Spinal cord (tissue), 10 donors: ENCODE data around the gene FAM186B. TPM values are rescaled to one million over a fixed set of nuclear protein-coding genes. Genes with fewer than 3 reads are reported as not detected.
"Not testable (repeated sequence)": the region's sequence is repeated elsewhere in the genome, so short reads cannot be mapped to it uniquely, and the experiment has no call there.

Experiments
- DNase-seq, 6 donors: peaks; one replicate each; pipeline versions ENCODE4 v3.0.0 to v3.0.0-alpha.2; 2013 to 2015; ENCODE audit warnings: low spot score in 6 of 6, low read depth in 4 of 6
- H3K27ac ChIP-seq: one replicate; pipeline ENCODE4 v1.5.1; 2013; ENCODE audit warnings: low read depth, low read length, control low read depth
- H3K27me3 ChIP-seq: one replicate; pipeline ENCODE4 v1.6.1; 2013; ENCODE audit warnings: low read length; ENCODE audit not compliant: control insufficient read depth, insufficient read depth
- H3K36me3 ChIP-seq: one replicate; pipeline ENCODE4 v1.6.1; 2013; ENCODE audit warnings: low read length; ENCODE audit not compliant: control insufficient read depth, insufficient read depth
- H3K4me1 ChIP-seq: one replicate; pipeline ENCODE4 v1.6.1; 2013; ENCODE audit warnings: low read length; ENCODE audit not compliant: control insufficient read depth, insufficient read depth
- H3K4me3 ChIP-seq: one replicate; pipeline ENCODE4 v1.5.1; 2013; ENCODE audit warnings: low read depth, low read length, control low read depth
- H3K9me3 ChIP-seq: one replicate; pipeline ENCODE4 v1.6.1; 2013; ENCODE audit warnings: low read length; ENCODE audit not compliant: control insufficient read depth, insufficient read depth
- WGBS: methylation state at CpG from one replicate; pipeline ENCODE4 v1.1.5; 2013; ENCODE audit warnings: missing lambda C conversion rate; ENCODE audit not compliant: insufficient coverage; 5-methylcytosine and 5-hydroxymethylcytosine counted together
- polyA plus RNA-seq, 2 donors: library from polyadenylated mRNA; unstranded; fragments of 120-200 nt; gene quantifications; one replicate each; pipeline ENCODE4 v1.2.1, GENCODE V29; 2013; ENCODE audit not compliant: insufficient read length in 2 of 2
- total RNA-seq, 2 donors: library from RNA; depleted of rRNA in 1 of 2; stranded (reverse); fragments of 120-200 nt in 1 of 2; fragments of >200 nt in 1 of 2; gene quantifications; one replicate each; pipeline versions ENCODE4 v1.2.3 to v1.2.4, GENCODE V29; 2013 to 2014
- donor health status: healthy.

Gene FAM186B
- total and polyA plus RNA-seq, 4 donors, result 0.10 to 3.4 (median 0.46) TPM

GRCh38 chr12:49610785-49611184 is 5.3 kb upstream of the FAM186B start:
- H3K36me3 ChIP-seq, H3K4me1 ChIP-seq, H3K9me3 ChIP-seq, H3K27ac ChIP-seq, H3K4me3 ChIP-seq, DNase-seq, H3K27me3 ChIP-seq: not testable (repeated sequence)
- WGBS, result 100% methylated on average over 4 of the region's 4 CpGs

DNA sequence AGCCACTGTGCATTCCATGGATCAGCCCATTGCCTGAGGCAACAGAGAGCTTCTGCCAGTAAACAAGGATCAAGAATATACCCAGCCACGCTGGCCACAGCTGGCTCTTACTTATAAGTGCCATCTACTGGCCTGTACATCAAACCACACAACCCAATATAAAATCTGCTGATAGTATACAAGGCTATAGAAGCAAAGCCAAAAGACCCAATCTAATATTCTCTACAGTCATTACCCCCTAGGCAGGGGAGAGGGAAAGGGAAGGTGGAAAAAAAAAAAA is 4.4 kb upstream of the FAM186B start:
- H3K27ac ChIP-seq, result no peak overlapping the region
- H3K9me3 ChIP-seq, result no peaks in the 10 kb centered on the region
- DNase-seq, result no peak
- no peaks in the 10 kb centered on the region for H3K4me1 ChIP-seq
- no peak overlapping the region for H3K4me3 ChIP-seq
- no peaks in the 10 kb centered on the region for H3K27me3 ChIP-seq
- H3K36me3 ChIP-seq, result no peaks in the 10 kb centered on the region
- no CpG with 5 or more reads among the region's 1 CpG for WGBS

DNA sequence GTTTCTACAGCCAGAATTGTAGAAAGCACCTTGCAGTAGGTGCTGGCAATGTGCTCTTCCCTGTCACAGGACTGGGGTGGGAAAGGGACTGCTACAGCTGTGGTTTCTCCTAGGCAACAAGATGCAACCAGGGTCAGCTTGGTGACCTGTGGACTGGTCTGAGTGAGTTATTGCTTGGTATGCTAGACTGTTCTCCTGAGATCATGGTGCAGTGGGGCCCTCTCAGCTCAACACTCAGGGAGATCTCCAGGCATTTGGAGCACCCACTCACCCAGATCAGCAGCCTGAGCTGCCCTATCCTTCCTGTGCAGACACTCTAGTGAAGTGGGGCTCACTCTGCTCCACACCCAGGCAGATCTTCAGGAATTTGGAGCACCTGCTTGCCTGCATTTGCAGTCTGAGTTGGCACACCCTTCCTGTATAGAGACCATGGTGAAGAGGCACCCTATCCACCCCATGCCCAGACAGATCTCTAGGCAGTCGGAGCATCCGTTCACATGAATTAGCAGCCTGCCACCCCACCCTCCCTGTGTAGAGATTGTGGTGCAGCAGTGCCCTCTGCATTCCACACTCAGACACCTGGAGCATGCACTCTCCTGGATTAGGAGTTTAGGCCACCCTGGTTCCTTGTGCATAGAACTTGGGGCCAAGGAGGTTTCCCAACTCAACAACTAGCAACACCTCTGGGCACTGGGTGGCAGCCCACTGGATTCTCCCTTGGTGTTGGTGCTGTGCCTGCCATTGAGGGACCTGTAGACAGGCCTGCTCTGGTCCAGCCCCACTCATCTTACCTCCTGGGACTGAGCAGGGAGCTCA is 3.8 kb upstream of the FAM186B start:
- no peaks in the 10 kb centered on the region for H3K4me1 ChIP-seq
- no peaks in the 10 kb centered on the region for H3K36me3 ChIP-seq
- DNase-seq, result no peak
- no peaks in the 10 kb centered on the region for H3K9me3 ChIP-seq
- no peaks in the 10 kb centered on the region for H3K27me3 ChIP-seq
- WGBS, result 100% methylated on average over 2 of the region's 2 CpGs
- no peak overlapping the region for H3K27ac ChIP-seq
- no peak overlapping the region for H3K4me3 ChIP-seq

- H3K4me1 ChIP-seq, result no peaks in the 10 kb centered on the region
- H3K4me3 ChIP-seq, result no peak overlapping the region
- no peaks in the 10 kb centered on the region for H3K9me3 ChIP-seq
- H3K36me3 ChIP-seq, result peaks cover 11% of the 10 kb centered on the region
- no CpG with 5 or more reads among the region's 5 CpGs for WGBS
- no peak for DNase-seq
- H3K27ac ChIP-seq, result no peak overlapping the region
- H3K27me3 ChIP-seq, result no peaks in the 10 kb centered on the region
These were observed 583 bp downstream of the FAM186B start for GRCh38 chr12:49604856-49605255.

- Histone ChIP-seq H3K27me3 (no peaks in the 10 kb centered on the region), H3K9me3 (no peaks in the 10 kb centered on the region), H3K27ac (no peak overlapping the region), H3K36me3 (peaks cover 20% of the 10 kb centered on the region), H3K4me1 (no peaks in the 10 kb centered on the region), H3K4me3 (no peak overlapping the region)
- WGBS, result 83% methylated on average over 1 of the region's 1 CpG
- DNase-seq, result peak in 1 of 6 donors; percentile 81
These were observed 1.7 kb downstream of the FAM186B start for GRCh38 chr12:49603721-49604120.

DNA sequence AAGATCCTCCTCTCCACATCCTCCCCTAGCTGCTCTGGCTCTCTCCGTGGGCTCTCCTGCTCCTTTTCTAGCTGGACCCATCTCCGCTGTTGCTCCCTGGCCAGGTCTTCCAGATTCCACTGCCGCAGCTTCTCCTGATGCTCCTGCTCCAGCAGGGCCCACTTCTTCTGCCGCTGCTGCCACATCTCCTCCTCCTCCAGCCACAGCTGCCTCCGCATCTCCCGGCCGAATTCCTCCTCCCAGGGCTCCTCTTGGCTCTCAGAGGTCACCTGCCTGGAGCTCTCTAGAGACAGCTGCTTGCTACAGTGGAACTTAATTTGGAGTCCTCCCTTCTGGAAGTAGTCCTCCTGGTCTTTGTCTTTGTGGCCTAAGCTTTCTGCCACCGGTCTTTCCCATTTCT is 5.5 kb downstream of the FAM186B start:
- Histone ChIP-seq H3K4me3 (no peak overlapping the region), H3K27me3 (no peaks in the 10 kb centered on the region), H3K27ac (no peak overlapping the region), H3K4me1 (no peaks in the 10 kb centered on the region), H3K9me3 (no peaks in the 10 kb centered on the region), H3K36me3 (peaks cover 25% of the 10 kb centered on the region)
- no peak for DNase-seq
- 100% methylated on average over 5 of the region's 8 CpGs for WGBS

GRCh38 chr12:49598527-49598926 is 6.9 kb downstream of the FAM186B start:
- DNase-seq, result no peak
- Histone ChIP-seq H3K27ac (no peak overlapping the region), H3K36me3 (peaks cover 22% of the 10 kb centered on the region), H3K4me1 (no peaks in the 10 kb centered on the region), H3K9me3 (no peaks in the 10 kb centered on the region), H3K27me3 (no peaks in the 10 kb centered on the region), H3K4me3 (no peak overlapping the region)
- 68% methylated on average over 8 of the region's 10 CpGs for WGBS

DNA sequence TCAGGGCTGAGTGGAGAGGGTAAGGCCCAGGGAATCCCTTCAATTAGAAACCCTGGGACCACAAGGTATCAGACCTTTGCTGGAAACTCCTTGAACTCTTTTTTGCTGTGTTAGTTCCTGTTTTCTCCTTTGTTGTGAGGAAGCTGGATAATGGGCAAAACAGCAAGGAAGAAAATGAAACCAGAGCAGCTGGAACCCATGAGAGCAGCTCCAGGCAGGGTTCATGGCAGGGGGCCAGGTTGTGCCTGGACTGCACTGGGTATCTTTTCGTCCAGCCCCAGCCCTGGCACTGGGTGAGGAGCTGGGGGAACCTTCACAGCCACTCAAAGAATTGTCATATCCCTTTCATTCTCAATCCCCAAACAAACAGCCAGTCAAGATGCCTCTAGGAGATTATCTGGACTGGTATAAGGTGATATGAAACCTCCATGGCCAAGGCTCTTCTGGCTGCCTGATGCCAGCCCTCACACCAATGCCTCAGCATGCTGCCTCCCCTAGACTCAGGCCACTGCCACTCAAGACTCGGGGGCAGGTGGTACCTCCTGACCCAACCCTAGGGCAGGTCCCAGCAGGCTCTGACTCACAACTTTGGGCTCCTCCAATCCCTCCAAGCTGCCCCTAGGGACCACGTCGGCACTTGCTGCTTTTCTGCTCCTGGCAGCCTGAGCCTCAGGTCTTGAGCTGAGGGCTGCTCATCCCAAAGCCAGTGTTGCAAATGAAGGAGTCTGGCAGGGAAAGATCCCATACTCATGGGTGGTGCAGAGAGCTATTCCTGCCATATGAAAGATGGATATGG is 16.5 kb downstream of the FAM186B start:
- Histone ChIP-seq H3K4me3 (no peak overlapping the region), H3K9me3 (peaks cover 1% of the 10 kb centered on the region), H3K27me3 (no peaks in the 10 kb centered on the region), H3K27ac (no peak overlapping the region), H3K36me3 (peaks cover 28% of the 10 kb centered on the region), H3K4me1 (no peaks in the 10 kb centered on the region)
- DNase-seq, result no peak
- WGBS, result 94% methylated on average over 3 of the region's 4 CpGs

DNA sequence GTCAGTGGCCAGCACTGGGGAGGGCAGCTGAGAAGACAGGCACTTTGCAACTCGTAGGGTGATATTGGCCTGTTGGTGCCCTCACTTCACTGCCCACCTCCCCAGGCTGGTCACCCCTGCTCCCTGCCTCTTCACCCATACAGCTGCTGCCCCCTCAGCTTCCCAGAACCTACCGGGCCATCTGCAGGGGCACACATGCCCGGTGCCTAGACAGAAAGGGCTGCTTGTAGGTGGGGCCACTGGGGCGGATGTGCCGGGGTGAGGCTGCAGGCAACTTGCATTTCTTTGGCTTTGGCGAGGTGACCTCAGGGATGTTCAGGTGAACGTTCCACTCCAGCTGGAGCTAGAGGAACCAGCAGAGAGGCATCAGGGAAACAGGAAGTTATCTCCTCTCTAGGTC is 17.2 kb downstream of the FAM186B start:
- no peak overlapping the region for H3K4me3 ChIP-seq
- 91% methylated on average over 7 of the region's 7 CpGs for WGBS
- H3K9me3 ChIP-seq, result peaks cover 1% of the 10 kb centered on the region
- no peak for DNase-seq
- H3K27ac ChIP-seq, result no peak overlapping the region
- peaks cover 33% of the 10 kb centered on the region for H3K36me3 ChIP-seq
- H3K4me1 ChIP-seq, result no peaks in the 10 kb centered on the region
- no peaks in the 10 kb centered on the region for H3K27me3 ChIP-seq
